GM12891 (cell line): ENCODE measurements around the gene COL4A2.

Source experiments
- POLR2A ChIP-seq: IDR thresholded peaks from 2 replicates; pipeline ENCODE4 v1.6.1; 2011; ENCODE audit warnings: low read depth, low read length, control low read depth
- POLR2AphosphoS5 ChIP-seq: IDR thresholded peaks from 2 replicates; pipeline ENCODE4 v1.6.1; 2011; ENCODE audit warnings: low read depth, low read length, control low read depth
- POU2F2 ChIP-seq: IDR thresholded peaks from 2 replicates; pipeline ENCODE4 v1.6.1; 2011; ENCODE audit warnings: low read depth, mild to moderate bottlenecking, control low read depth, low read length, moderate library complexity
- SPI1 ChIP-seq: IDR thresholded peaks from 2 replicates; pipeline ENCODE4 v1.6.1; 2011; ENCODE audit warnings: low read depth, low read length, control low read depth
- TAF1 ChIP-seq: IDR thresholded peaks from 2 replicates; pipeline ENCODE4 v1.6.1; 2011; ENCODE audit warnings: low read depth, low read length, control low read depth

- TF ChIP-seq POU2F2 (no peak), POLR2A (no peak), POLR2AphosphoS5 (no peak), SPI1 (no peak), TAF1 (no peak)
Observed at GRCh38 chr13:110259651-110260050, 47.4 kb upstream of the COL4A2 start.
